HG02943 (cell line): ENCODE measurements around the gene RMRP.

Experiments
- ATAC-seq: cut with Tn5 transposase; IDR thresholded peaks from one replicate; pipeline ENCODE4 v1.9.1; 2021; ENCODE audit warnings: mild to moderate bottlenecking, low read depth, moderate library complexity; ENCODE audit not compliant: unreplicated experiment

The RMRP gene

DNA sequence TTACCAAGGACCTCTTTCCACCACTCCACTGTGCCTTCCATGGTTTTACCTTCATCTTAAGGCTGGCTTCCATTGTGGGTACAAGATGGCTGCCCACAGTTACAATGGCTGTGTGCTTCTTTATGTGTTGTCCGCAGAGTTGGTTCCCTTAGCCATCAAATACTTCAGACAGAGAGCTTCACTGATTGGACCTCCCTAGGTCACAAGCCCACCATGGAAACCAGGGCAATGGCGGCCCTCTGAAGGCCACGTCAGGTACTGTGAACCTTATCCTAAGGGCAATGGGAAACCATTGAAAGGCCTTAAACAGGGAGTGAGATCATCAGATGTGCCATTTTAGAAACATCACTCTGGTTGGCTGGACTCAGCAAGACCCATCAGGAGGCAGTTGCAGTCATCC is 10.1 kb upstream of the RMRP start:
- ATAC-seq = no peak

GRCh38 chr9:35666549-35666948 is 8.7 kb upstream of the RMRP start:
- ATAC-seq = no peak

- no peak for ATAC-seq
These were observed 8.2 kb upstream of the RMRP start for GRCh38 chr9:35666045-35666444.

DNA sequence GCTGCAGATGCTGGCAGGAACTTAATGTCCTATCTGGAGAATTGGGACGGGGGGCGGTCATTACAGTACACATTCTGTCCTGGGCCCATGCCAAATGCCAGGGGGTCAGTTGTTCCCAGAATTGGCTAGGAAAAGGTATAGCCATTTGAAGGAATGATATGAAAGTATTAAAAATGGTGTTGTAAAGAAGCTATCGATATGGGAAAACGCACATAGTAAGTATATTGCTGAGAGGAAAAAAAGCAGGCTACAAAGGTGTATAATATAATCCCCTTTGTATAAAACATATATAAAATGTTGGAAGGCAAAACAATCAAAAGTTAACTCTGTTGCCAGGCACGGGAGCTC is 7.6 kb upstream of the RMRP start:
- ATAC-seq = no peak

- no peak for ATAC-seq
These were observed 7.0 kb upstream of the RMRP start, which contains the start of gene ARHGEF39 for GRCh38 chr9:35664531-35665470. TSS of gene ARHGEF39 (minus strand) at chr9:35665195. CDS start at chr9:35665169, 26 bp downstream.

DNA sequence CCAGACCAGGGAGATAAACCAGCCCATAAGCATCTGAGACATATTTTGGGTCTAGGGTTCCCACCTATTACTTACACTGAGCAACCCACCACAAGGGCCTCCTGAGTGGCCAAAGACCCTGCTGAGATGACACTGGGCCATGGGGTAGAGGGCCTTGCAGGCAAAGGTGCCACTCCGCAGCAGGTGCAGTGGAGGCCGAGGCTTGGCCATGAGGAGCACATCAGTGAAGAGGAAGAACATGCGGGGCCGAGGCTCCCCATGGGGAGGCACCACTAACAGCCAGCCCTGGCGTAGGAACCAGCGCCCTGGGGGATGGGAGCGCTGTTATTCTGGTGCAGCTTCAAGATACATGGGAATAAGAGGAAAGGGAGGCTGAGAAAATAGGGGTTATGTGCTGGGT is 4.6 kb upstream of the RMRP start:
- no peak for ATAC-seq

GRCh38 chr9:35661756-35662350 is 4.0 kb upstream of the RMRP start:
- no peak for ATAC-seq

GRCh38 chr9:35660966-35661415 is 3.2 kb upstream of the RMRP start:
- ATAC-seq = no peak

DNA sequence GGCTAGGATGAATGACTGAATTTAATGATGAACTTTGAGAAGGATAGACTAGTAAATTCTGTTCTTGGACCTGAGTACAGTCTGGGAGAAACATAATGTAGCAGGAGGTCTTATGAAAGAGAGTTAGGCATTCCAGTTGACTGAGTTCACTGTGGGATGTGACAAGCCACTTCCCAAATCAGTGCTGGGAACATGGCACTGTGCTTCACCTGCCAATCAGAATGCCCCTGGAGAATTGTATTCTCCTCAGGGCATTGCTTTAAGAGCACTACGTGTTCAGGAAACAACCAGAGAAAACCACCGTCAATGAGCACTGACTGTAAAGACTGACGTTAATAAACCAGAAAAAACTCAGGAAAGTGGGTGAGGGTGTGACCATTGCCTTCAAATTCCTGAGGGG is 1.5 kb upstream of the RMRP start:
- no peak for ATAC-seq

GRCh38 chr9:35658968-35659220 is 1.1 kb upstream of the RMRP start:
- ATAC-seq = no peak

GRCh38 chr9:35658137-35658967 is 533 bp upstream of the RMRP start, which contains the start of gene CCDC107:
TSS of gene CCDC107 (plus strand) at chr9:35658292. CDS start at chr9:35658380, 88 bp downstream.
- ATAC-seq = peak; percentile 58

DNA sequence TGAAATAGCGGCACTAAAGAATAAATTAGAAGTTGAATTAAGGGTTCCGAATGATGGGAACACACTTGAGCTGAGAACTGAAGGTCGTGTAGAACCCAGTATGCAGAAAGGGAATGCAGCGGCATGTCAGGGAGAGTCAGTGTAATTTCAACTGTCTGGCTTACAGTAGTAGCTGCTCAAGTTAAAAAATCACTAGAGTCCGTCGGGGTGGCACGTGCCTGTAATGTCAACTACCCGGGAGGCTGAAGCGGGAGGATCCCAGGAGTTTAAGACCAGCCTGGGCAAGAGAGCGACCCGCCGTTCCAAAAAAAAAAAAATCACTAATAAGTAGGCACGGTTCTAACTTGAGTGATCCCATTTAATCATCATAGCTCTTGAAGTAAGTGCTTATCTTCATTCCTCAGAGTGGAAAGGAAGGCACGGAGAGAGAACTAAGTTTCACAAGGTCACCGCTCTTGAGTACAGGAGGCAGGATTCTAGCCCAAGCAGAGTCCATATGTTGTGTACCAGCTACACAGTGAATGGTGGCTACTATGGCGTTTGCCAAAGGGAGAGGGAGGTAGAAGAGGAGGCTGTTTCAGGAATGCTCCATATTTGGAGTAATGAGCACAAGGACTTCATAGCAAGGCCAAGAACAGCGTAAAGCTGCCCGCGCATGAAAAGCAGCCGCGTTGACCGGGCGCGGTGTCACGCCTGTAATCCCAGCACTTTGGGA is 831 bp downstream of the RMRP start:
- ATAC-seq = no peak

DNA sequence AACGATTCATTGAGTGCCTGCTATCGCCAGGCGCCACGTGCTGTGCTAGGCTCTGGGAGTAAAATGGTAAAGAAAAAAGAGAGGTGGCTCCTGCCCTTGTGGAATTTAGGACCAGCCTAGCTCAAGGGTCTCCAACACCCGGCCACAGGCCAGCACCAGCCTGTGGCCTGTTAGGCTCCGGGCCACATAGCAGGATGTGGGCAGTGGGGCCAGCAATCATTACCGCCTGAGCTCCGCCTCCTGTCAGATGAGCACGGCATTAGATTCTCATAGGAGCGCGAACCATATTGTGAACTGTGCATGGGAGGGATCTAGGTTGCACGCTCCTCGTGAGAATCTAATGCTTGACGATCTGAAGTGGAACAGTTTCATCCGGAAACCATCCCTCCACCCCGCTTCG is 1.5 kb downstream of the RMRP start:
- ATAC-seq = no peak

DNA sequence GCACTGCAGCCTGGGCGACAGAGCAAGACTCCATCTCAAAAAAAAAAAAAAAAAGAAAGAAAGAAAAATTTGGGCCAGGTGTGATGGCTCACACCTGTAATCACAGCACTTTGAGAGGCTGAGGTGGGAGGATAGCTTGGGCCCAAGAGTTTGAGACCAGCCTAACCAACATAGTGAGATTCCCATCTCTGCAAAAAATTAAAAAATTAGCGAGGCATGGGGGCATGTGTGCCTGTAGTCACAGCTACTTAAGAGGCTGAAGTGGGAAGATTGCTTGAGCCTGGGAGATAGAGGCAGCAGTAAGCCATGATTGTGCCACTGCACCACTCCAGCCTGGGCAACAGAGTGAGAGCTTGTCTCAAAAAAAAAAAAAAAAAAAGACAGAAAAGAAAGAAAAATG is 4.2 kb downstream of the RMRP start:
- no peak for ATAC-seq

DNA sequence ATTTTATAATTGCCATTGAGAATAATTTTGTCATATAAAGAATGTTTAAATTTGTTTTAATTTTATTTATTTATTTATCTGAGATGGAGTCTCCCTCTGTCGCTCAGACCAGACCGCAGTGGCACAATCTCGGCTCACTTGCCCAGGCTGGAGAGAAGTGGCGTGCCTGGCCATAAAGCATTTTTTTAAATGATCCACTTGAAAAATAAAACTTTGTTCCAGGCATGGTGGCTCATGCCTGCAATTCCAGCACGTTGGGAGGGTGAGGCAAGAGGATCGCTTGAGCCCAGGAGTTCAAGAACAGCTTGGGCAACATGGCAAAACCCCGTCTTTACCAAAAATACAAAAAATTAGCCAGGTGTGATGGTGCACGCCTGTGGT is 5.0 kb downstream of the RMRP start:
- ATAC-seq = no peak

DNA sequence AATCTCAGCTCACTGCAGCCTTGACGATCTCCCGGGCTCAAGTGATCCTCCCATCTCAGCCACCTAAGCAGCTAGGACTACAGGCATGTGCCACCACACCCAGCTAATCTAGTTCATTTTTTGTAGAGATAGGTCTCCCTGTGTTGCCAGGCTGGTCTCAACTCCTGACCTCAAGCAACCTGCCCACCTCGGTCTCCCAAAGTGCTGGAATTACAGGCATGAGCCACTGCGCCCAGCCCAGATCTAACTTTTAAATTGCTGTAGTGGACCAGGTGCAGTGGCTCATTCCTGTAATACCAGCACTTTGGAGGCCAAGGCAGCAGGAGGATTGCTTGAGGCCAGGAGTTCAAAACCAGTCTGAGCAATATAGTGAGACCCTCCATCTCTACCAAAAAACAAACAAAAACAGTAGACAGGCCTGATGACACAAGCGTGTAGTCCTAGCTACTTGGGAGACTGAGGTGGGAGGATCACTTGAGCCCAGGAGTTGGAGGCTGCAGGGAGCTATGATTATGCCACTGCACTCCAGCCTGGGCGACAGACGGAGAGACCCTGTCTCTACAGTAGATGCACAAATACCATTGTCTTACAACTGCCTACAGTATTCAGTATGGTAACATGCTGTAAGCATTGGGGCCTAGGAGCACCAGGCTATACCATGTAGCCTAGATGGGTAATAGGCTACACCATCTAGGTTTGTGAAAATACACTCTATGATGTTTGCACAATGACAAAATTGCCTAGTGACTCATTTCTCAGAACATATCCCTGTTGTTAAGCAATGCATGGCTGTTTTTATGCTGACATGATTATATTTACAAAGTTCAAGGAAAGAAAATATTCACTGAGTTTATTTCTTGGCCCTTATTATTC is 5.6 kb downstream of the RMRP start:
- no peak for ATAC-seq

DNA sequence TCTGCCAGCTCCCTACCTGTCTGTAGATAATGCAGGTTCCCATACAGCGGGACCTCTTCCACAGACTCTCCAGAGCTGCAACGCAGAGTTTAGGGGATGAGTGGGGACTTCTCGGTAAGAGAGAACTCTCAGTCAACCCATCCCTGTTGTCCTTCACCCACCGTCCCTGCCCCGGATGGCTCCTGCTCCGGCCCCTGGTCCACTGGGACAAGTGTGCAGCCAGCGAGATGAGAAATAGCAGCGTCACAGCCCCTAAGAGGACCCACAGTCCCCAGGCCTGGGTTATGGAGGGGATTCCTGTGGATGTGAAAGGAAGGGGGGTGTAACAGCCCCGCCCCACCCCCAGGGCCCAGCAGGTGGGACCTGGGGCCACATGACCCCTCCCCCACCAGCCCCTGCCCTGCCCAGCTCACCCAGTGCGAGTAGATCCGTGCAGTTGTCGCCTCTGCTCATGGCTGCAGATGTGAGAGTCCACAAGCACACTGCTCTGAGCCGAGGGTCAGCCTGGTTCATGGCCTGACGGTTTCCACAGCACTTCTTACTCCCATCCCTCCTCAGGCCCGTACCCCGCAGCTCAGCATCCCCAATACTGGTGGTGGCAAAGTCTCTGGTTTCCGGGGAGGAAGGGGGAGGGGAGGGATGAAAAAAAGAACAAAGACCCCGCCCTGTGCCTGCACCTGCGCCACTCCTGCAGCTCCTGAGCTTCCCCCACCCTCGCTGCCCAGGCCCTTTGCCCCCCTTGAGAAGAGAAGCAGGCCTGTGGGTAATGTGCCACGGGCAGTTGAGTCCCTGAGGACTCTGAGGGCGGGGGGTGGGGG is 7.3 kb downstream of the RMRP start, which contains the start of gene SIT1:
Gene SIT1 (minus strand): TSS at position 591 of the 818 bp plus-strand sequence. CDS start 78 bp downstream, at position 513.
- no peak for ATAC-seq

DNA sequence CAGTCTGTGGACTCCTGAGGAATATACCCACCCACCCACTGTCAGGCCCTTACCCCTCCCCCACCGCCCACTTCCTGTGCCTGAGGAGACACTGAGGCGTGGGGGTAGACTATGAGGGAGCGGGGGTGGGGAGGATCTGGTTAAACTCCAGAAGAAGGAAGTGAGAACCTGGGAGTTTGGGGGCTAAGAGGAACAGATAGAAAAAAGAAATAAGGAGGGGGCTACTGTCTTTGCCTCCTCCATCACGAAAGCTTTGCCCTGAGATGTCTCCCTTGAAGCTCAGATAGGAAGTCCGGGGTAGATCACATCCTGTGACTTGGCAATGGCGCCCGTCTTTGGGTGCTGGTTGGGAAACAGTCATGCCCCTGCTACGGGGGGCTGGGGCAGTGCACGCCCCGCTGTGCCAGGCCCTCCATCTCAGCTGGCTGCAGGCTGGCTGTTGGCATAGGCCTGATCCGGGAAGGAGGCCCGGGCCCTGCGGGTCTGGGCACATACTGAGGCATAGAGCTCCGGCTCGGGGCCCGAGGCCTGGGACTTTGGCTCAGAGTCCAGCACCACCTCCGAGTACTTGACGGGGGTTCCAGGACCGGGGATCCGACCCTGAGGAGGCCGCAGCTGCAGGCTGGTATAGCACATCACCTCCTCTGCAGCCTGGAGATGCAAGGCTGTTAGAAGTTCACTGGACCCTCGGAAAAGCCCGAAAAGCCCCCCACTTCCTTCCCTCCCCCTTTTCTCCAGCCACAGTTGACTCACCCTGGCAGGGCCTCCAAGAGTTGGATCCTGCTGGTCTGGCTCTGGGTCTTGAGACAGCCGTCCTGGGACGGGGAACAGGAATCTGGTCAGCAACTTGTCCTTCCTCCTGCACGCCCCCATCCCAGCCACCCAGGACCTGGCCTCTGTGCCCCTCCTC is 8.1 kb downstream of the RMRP start:
- ATAC-seq = no peak
